Effector memory CD4-positive, alpha-beta T cell (primary cell): ENCODE measurements around the gene FPGS.
A peak's percentile ranks its signal among the peaks of the same experiment; 100 is the strongest.

Experiments
- DNase-seq, 3 donors: peaks; one replicate each; pipeline ENCODE4 v3.0.0-alpha.2; 2020
- H3K27ac ChIP-seq: 2 replicates; pipeline ENCODE4 v1.7.0; 2013; ENCODE audit warnings: mild to moderate bottlenecking, low read length, moderate library complexity; ENCODE audit not compliant: insufficient read depth, poor library complexity, severe bottlenecking
- H3K27me3 ChIP-seq: replicated peaks from 2 replicates; pipeline ENCODE4 v1.7.0; 2013; ENCODE audit warnings: mild to moderate bottlenecking, low read length; ENCODE audit not compliant: insufficient read depth, control insufficient read depth, poor library complexity, severe bottlenecking
- H3K36me3 ChIP-seq: 2 replicates; pipeline ENCODE4 v1.7.0; 2013; ENCODE audit warnings: mild to moderate bottlenecking, low read length, moderate library complexity; ENCODE audit not compliant: control insufficient read depth, insufficient read depth
- H3K4me1 ChIP-seq: 2 replicates; pipeline ENCODE4 v1.7.0; 2013; ENCODE audit warnings: low read length, mild to moderate bottlenecking; ENCODE audit not compliant: control insufficient read depth, insufficient read depth, poor library complexity, severe bottlenecking
- H3K4me3 ChIP-seq: 2 replicates; pipeline ENCODE4 v1.7.0; 2013; ENCODE audit warnings: low read length, low read depth, mild to moderate bottlenecking; ENCODE audit not compliant: insufficient read depth, poor library complexity, severe bottlenecking
- H3K9me3 ChIP-seq: 2 replicates; pipeline ENCODE4 v1.7.0; 2013; ENCODE audit warnings: mild to moderate bottlenecking, low read length, moderate library complexity; ENCODE audit not compliant: control insufficient read depth

FPGS gene

DNA sequence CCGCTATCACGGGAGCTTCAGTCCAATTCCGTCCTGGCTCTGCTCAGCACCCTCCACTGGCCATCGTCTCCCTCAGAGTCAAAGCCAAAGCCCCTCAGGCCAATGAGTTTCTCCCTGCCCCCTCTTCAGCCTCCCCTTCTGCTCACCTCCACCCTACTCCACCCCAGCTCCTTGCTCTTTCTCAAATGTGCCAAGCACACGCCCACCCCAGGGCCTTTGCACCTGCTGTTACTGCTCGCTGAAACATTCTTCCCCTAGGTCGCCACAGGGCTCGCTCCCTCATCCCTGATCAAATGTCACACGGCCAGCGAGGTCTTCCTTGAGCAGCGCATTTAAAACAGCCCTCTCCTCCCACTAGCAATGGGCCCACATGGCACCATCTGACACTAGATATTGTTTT lies 58.1 kb downstream of the FPGS start:
- H3K36me3 ChIP-seq = no peaks in the 10 kb centered on the region
- no peak overlapping the region for H3K27ac ChIP-seq
- no peaks in the 10 kb centered on the region for H3K9me3 ChIP-seq
- DNase-seq = no peak
- peaks cover 35% of the 10 kb centered on the region for H3K4me1 ChIP-seq
- H3K4me3 ChIP-seq = no peak overlapping the region
- no peaks in the 10 kb centered on the region for H3K27me3 ChIP-seq

GRCh38 chr9:127862075-127863011 lies 59.7 kb downstream of the FPGS start:
- Histone ChIP-seq H3K4me3 (no peak overlapping the region), H3K27ac (peak overlapping the region; percentile 60), H3K36me3 (no peaks in the 10 kb centered on the region), H3K9me3 (no peaks in the 10 kb centered on the region), H3K4me1 (peaks cover 29% of the 10 kb centered on the region), H3K27me3 (no peaks in the 10 kb centered on the region)
- DNase-seq = peak; percentile 17 to 24 (median 23)

DNA sequence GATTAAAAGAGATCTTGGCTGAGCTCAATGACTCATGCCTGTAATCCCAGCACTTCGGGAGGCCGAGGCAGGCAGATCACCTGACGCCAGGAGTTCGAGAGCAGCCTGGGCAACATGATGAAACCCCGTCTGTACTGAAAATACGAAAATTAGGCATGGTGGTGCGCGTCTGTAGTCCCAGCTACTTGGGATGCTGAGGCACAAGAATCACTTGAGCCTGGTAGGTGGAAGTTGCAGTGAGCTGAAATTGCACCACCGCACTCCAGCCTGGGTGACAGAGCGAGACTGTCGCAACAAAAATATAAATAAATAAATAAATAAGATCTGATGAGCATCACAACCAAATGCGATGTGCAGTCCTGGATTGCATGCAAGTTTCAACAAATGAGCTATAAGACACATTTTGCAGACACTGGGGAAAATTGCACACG lies 60.5 kb downstream of the FPGS start:
- H3K27me3 ChIP-seq = no peaks in the 10 kb centered on the region
- no peaks in the 10 kb centered on the region for H3K9me3 ChIP-seq
- H3K4me3 ChIP-seq = no peak overlapping the region
- no peak for DNase-seq
- H3K27ac ChIP-seq = no peak overlapping the region
- H3K4me1 ChIP-seq = peaks cover 29% of the 10 kb centered on the region
- no peaks in the 10 kb centered on the region for H3K36me3 ChIP-seq
